CD4-positive, alpha-beta T cell treated with Interleukin-10 for 1 hour (primary cell): ENCODE measurements around the gene APOD.
"Not testable (repeated sequence)": the region's sequence is repeated elsewhere in the genome, so short reads cannot be mapped to it uniquely, and the experiment has no call there.

Experiments used
- DNase-seq: peaks from one replicate; pipeline ENCODE4 v3.0.0-alpha.2; 2020

APOD gene

DNA sequence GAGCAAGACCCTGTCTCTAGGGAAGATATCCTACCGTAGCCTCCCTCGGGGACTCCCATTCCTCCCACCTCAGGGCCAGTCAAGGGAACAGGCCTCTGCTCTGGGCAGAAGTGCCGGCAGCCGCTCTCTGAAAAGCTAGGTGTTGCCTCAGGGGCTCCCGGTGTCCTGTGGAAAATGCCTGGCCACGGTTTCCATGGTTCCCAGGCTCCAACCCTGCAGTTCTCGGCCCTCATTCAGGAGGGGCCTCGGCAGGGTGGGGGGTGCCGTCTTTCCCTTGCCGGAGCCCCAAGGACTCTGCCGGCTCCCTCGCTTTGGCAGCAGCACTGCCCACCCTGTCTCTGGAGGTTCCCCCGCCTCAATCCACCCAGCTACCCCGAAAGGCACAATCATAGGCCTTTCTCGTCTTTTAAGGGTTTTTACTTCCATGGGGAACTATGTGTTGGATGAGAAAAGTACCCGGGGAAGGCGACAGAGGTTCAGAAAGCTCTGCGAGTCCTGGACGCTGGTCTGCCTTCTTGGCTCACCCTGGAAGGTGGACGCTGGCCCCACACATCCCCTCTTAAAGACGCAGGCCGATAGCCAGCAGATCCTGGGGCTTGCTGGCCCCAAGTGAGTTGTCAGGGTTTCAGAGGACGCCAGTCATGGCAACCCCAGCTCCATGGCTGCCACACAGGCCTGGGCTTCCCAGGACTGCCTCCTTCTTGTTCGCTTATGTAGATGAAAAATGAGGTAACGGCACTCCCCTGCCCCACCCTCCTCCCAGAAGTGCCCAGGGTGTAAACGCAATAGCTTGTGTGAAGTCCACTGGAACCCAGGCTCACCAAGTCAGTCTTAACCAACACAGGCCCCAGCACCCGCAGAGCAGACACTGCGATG, 34.3 kb upstream of the APOD start:
- DNase-seq, result not testable (repeated sequence)

- not testable (repeated sequence) for DNase-seq
Measured at GRCh38 chr3:195617134-195617533, 33.4 kb upstream of the APOD start.

GRCh38 chr3:195616681-195617080, 32.9 kb upstream of the APOD start:
- DNase-seq, result no peak

GRCh38 chr3:195615952-195616537, 32.3 kb upstream of the APOD start:
- DNase-seq, result not testable (repeated sequence)

GRCh38 chr3:195614672-195615504, 31.1 kb upstream of the APOD start:
- peak; percentile 26 for DNase-seq

DNA sequence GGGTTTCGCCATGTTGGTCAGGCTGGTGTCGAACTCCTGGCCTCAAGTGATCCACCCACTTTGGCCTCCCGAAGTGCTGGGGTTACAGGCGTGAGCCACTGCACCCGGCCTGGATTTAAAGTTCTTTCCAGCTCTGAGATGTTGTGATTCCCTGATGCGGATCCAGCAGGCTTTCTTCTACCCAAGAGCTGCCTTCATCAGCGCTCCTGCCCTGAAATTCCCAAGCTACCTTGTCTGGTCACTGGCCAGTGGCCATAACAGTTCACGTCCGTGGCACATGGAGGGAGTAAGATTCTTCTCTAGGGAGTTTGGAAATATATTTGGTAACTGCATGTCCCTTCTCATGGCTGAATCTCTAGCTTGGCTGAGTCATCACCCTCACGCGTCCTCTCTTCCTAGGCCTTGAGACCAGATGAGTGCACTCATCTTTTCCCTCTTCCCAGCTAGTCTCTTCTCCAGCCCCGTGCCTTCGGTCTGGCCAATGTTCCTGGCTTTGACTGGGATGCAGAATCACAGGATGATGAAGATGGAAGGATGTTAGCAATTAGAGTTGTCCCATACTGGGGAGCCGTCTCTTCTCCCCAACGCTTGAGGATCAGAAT, 29.8 kb upstream of the APOD start:
- no peak for DNase-seq

- DNase-seq, result no peak
Measured at GRCh38 chr3:195612075-195612800, 28.5 kb upstream of the APOD start.

- peak; percentile 62 for DNase-seq
Measured at GRCh38 chr3:195609229-195609628, 25.5 kb upstream of the APOD start.

- DNase-seq, result not testable (repeated sequence)
Measured at GRCh38 chr3:195601785-195602184, 18.0 kb upstream of the APOD start.

GRCh38 chr3:195601382-195601781, 17.6 kb upstream of the APOD start:
- no peak for DNase-seq

GRCh38 chr3:195599926-195600325, 16.2 kb upstream of the APOD start:
- not testable (repeated sequence) for DNase-seq

DNA sequence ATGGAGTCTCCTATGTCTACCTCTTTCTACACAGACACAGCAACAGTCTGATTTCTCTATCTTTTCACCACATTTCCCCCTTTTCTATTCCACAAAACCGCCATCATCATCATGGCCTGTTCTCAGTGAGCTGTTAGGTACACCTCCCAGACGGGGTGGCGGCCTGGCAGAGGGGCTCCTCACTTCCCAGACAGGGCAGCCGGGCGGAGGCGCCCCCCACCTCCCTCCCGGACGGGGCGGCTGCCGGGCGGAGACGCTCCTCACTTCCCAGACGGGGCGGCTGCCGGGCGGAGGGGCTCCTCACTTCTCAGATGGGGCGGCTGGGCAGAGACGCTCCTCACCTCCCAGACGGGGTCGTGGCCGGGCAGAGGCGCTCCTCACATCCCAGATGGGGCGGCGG, 15.8 kb upstream of the APOD start:
- DNase-seq, result not testable (repeated sequence)

DNA sequence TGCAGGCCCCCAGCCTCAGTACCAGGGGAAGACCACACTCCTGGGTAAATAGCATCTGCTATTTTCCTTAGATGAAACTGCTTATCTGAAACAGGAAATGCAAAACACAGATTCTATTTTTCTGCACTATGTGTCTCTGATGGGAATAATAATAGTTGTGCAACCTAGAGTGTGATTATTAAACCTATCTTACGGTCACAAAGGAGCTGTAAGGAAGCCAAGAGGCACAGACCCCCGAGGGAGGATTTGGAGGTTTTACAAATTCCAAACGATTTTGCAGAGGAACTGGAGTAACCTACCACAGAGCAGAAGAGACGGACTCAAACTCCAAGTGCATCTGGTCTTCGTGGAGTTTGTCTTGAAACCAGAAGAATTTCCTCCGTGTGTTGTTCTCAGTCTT, 14.1 kb upstream of the APOD start:
- DNase-seq, result no peak

DNA sequence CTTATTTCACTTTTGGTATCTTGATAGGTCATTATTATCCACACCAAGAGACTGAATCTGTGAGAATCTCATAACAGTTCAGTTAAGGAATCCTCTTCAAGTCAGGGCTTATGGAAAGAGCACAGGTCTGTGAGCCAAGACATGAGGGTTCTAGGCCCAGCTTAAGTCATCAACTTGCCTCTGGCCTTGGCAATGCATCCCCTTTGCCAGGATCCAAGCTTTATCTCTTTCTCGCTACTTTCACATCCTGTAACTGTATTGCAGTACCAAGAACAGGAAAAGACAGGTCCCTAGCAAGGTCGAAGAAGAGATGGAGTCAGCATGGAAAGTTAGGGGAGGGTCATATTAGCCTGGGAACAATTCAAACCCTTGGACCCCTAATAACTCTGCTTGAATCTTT, 13.5 kb upstream of the APOD start:
- no peak for DNase-seq

- no peak for DNase-seq
Measured at GRCh38 chr3:195596765-195597171, 13.0 kb upstream of the APOD start.

DNA sequence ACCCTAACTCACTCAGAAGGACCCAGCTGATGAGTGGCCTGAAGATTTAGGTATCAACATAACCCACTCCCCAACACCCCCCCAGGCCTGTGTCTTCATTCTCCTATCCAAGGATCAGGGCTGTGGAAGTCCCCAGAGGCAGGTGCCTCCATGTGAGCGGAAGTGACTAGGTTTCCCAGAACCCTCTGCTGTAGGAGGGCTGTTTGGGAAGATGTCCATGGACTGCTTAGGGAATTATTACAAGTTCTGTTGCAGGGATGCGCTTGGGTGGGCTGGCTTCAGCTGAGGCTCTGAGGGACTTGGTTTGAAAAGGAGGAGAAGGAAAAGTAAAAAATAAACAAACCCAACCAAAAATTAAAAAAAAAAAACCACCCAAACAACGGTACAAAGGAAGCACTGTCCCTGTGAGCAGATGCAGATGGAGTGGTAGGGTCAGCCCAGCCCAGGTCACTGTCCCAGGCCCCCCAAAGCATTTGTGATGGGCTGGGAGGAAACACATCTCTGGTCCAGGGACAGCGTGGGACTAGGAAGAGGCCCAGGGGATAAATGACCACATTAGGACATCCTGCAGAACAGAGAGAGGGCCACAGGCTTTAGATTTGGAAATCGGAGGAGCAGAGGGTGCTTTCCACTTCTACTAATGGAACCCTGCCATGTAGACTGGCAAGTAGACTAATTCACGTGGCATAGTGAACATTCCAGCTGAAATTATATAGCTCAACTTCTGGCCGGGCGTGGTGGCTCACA, 12.2 kb upstream of the APOD start:
- DNase-seq, result no peak

DNA sequence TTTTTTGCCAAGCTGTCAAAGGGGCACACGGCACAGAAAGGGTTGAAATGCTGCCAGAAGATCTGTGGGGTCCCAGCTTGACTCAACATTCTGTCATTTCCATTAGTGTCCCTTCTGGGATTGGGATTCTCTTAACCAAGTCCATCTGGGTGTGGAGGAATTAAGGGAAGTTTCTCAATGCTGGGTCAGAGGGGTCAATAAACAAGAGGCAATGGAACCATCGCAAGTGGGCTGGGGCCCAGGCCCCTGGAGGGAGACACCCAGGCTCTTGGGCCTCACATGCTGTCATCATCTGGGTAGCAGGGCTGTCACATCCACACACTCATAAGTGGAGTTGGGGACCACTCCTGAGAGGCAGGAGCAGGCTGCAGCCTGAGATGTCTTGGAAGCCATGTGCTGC, 8.1 kb upstream of the APOD start:
- no peak for DNase-seq

DNA sequence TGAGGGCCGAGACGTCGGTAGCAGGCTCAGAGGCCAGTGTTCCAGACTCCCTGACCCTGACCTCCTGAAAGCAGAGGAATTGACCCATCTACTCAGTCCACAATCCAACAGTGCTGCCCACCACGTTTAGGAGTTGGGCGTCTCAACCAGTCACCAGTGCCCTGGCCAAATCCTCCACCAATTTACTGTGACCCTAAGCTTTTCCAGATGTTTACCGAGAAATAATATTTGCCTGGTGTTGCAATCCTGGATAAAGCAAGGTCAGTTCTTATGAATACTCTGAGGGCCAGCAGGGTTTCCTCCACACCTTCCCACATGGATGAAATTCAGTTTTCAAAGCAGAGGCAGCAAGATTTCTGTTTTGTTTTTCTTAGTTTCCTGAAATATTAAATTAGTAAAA, 7.5 kb upstream of the APOD start:
- no peak for DNase-seq

DNA sequence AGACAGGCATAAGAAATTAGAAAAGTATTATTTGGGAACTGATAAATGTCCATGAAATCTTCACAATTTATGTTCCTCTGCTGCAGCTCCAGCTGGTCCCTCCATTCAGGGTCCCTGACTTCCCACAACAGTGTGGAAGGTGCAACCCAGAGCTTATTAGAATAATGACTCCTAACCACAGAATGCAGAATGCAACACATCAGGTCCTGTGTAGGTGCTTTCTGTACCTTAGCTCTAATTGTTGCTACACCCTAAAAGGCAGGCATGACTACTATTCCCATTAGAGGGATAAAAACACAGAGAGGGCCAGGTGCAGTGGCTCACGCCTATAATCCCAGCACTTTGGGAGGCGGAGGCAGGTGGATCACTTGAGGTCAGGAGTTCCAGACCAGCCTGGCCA, 6.6 kb upstream of the APOD start:
- DNase-seq, result not testable (repeated sequence)

GRCh38 chr3:195589796-195590195, 6.1 kb upstream of the APOD start:
- not testable (repeated sequence) for DNase-seq

DNA sequence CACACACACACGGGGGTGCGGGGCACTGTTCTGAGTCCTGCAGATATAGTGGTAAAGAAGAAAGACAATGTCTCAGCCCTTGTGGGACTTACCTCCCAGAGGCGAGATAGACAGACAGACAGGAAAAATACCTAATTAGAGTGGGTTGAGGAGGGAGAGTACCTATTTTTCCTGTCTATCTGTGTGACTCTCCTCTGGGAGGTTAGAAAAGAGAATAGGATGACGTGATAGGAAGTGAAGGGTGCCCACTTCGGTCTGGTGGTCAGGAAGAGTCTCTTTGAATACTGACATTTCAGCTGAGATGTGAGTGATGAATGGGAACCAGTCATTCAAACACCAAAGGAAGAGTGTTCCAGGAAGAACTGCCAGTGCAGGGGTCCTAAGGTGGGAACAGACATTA, 4.1 kb upstream of the APOD start:
- DNase-seq, result no peak

GRCh38 chr3:195587406-195587805, 3.7 kb upstream of the APOD start:
- DNase-seq, result no peak
